GM18502 (cell line): ENCODE measurements around the gene RNU6-1.

Source experiments
- ATAC-seq: cut with Tn5 transposase; IDR thresholded peaks from one replicate; pipeline ENCODE4 v1.9.1; 2021; ENCODE audit warnings: mild to moderate bottlenecking; ENCODE audit not compliant: unreplicated experiment, poor library complexity

The RNU6-1 gene

GRCh38 chr15:67823314-67824196, 16.3 kb downstream of the RNU6-1 start:
- ATAC-seq: no peak

- ATAC-seq: no peak
Observed at GRCh38 chr15:67822537-67823313, 17.1 kb downstream of the RNU6-1 start.

GRCh38 chr15:67821784-67822440, 17.9 kb downstream of the RNU6-1 start:
- no peak for ATAC-seq

GRCh38 chr15:67820992-67821783, 18.7 kb downstream of the RNU6-1 start:
- no peak for ATAC-seq

GRCh38 chr15:67820122-67820991, 19.5 kb downstream of the RNU6-1 start:
- no peak for ATAC-seq

- no peak for ATAC-seq
Observed at GRCh38 chr15:67819636-67820035, 20.2 kb downstream of the RNU6-1 start.

GRCh38 chr15:67818464-67818863, 21.4 kb downstream of the RNU6-1 start:
- ATAC-seq: no peak

- no peak for ATAC-seq
Observed at GRCh38 chr15:67816668-67817067, 23.2 kb downstream of the RNU6-1 start.

GRCh38 chr15:67815036-67815592, 24.7 kb downstream of the RNU6-1 start:
- no peak for ATAC-seq

- ATAC-seq: no peak
Observed at GRCh38 chr15:67813104-67813634, 26.7 kb downstream of the RNU6-1 start.

GRCh38 chr15:67812241-67812644, 27.6 kb downstream of the RNU6-1 start:
- ATAC-seq: no peak

GRCh38 chr15:67809866-67810265, 30.0 kb downstream of the RNU6-1 start:
- ATAC-seq: no peak

GRCh38 chr15:67809441-67809840, 30.4 kb downstream of the RNU6-1 start:
- no peak for ATAC-seq

- ATAC-seq: no peak
Observed at GRCh38 chr15:67808821-67809220, 31.0 kb downstream of the RNU6-1 start.

GRCh38 chr15:67807836-67808235, 32.0 kb downstream of the RNU6-1 start:
- ATAC-seq: no peak

- ATAC-seq: no peak
Observed at GRCh38 chr15:67807141-67807540, 32.7 kb downstream of the RNU6-1 start.

GRCh38 chr15:67806536-67806935, 33.3 kb downstream of the RNU6-1 start:
- no peak for ATAC-seq

- no peak for ATAC-seq
Observed at GRCh38 chr15:67805666-67806516, 34.0 kb downstream of the RNU6-1 start.
